A549 treated with AZD9567 at 1 μM for 4 hours (cell line): ENCODE data around the gene RBM23. TPM values are rescaled to one million over a fixed set of nuclear protein-coding genes. Genes with fewer than 3 reads are reported as not detected.

Experiments used
- total RNA-seq: library from RNA; stranded (reverse); fragments of 200-300 nt; extraction: Qiagen RNA extraction; gene quantifications from 5 replicates; pipeline ENCODE4 v1.2.3, GENCODE V29; 2022; ENCODE audit not compliant: insufficient read depth

RBM23 gene
- 53.8 to 65.0 TPM (median 56.4 TPM) in 5 replicates for total RNA-seq

DNA sequence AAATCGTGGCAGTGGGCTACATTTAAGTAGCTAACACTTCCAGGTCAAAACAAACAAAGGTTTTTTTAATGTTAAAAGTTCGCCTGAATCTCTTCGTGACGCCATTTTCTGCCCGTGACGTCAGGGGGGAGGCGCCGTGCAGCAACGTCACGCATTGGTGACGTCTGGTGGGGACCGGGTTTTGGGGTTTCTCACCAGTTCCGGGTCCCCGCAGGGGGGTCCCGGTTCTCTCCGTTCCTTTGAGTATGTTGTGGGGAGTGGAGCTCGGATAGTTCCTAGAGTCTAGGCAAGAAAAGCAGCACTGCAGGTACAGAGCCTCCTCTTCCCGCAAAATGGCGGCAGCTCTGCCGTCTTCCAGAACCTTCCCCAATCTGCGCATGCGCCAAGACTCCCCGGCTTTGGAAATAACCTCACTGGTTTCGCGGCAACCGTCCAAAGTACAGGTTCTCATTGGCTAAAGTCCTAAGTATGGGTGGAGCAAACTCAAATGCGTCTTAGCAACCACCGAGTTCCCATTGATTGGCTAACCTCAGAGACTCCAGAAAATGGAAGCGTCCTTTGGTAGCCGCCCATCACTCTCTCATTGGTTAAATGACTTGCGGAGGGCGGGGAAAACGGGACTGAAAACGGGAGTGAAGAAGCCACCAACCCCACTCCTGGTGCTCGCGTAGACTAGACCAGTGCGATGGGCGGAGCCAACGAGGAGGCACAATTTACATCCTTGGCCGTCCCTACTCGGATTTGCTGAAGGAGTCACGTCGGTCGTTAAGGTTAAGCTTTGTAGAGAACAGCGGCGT lies at the start of gene RBM23:
Gene RBM23, minus strand, starts transcription at position 346 of the 797 bp plus-strand sequence.

DNA sequence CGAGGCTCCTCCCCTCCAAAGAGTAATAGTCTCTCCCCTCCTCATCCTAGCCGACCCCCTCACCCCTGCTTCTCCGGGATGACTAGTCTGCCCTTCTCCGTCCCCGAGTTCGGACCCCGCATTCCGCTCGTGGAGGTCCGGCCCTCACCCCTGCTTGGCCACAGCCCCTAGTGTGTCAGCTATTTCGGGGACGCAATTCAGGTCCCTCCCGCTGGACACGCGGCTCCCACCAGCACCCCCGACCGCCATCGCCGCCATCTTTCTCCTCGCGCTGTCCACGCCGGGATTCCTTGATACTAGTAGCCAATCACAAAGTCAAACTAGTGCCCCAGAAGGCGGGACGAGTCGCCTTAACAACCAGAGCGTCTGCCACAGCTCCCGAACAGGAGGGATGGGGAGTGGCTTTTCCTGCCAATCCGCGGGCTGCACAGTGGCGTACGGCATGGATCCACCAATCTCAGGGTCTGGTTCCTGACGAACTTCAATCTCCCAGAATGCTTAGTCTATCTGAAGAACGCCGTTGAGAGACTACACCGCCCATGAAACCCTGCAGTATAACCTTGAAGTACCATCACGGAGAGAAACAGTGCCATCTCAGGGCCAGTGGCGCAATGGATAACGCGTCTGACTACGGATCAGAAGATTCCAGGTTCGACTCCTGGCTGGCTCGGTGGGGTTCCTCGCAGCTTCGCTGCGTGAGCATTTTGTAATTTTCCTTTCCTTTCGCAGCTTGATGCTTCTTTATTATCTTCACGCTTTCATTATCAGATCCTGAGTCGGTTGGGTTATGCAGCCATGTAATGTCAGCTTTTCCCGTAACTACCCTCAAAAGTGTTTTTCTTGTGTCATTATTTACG lies 10.4 kb upstream of the RBM23 start, which contains the start of gene PRMT5:
Gene PRMT5, minus strand, starts transcription at position 273 of the 857 bp plus-strand sequence. Its CDS starts 15 bp downstream, at position 258.

DNA sequence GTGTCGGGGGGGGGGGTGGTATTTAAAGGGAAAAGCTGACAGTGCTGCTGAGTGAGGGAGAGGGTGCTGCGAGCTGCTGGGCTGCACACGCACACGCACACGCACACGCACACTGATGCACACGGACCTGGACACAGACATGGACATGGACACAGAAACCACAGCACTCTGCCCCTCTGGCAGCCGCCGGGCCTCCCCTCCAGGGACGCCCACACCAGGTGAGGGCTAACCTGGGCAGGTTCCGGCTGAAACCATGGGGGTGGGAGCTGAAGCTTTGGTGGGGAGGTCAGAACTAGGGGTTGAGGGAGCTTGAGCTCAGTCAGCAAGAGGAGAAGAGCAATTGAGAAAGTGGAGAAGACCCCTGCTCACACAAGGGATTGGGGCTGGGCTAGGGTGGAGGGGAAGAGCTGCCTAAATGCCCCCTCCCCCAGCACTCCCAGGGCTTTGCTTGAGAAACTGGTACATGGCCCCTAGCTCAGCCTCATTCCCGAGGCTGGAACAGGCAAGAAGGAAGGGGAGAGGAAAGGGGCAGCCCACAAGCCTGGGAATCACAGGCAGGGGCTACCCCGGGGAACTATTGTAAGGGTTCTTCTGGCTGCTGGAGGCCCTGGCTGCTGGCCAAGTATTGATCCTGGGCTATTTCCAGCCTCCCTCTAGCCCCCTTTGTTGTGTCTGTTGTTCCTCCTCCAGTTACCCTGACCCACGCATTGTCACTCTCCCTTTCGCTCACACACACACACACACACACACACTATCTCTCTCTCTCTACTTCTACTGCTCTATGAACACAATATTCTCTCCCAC lies 35.6 kb downstream of the RBM23 start, which contains the start of gene REM2:
Gene REM2, plus strand, starts transcription at position 50 of the 804 bp plus-strand sequence. Its CDS starts 66 bp downstream, at position 116.

DNA sequence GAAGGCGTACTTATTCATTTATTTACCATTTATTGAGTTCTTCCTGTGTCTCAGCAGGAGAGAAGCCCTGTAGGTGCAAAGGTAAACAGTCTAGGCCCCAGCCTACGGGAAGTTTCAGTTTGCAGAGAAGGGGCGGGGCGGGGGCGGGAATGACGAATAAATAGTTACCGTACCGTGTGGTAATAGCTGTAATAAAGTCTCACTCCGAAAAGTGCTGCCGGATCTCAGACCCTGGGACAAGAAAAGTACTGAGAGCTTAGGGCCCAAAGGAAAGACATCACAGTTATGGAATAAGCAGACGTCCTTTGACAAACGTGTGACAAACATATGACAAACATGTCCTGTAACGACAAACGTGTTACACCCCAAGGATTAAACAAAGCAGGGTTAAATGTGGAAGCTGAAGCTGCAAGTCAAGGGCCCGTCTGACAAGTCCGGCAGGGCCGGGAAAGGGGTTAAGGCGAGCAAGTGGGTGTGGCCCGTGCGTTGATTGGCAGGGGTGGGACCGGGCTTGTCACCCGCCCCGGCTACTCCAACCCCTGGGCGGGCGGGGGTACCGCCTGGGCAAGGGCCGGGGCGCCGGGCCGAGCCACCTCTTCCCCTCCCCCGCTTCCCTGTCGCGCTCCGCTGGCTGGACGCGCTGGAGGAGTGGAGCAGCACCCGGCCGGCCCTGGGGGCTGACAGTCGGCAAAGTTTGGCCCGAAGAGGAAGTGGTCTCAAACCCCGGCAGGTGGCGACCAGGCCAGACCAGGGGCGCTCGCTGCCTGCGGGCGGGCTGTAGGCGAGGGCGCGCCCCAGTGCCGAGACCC lies 47.5 kb downstream of the RBM23 start, which contains the start of gene LRP10:
Gene LRP10, plus strand, starts transcription at position 517 of the 809 bp plus-strand sequence. CDS start 564 bp downstream, outside the sequence.

Other genes starting within 250 kb of the RBM23 start
- gene OXA1L, start 152.5 kb downstream of the RBM23 start, total RNA-seq = 154 to 171 TPM (median 163 TPM) in 5 replicates
- 14.2 to 22.2 TPM (median 16.1 TPM) in 5 replicates for gene SLC7A7, start 103.7 kb downstream of the RBM23 start, total RNA-seq
- 147 to 222 TPM (median 208 TPM) in 5 replicates for gene MRPL52, start 89.3 kb downstream of the RBM23 start, total RNA-seq
- 0.51 to 0.87 TPM (median 0.69 TPM) in 5 replicates for gene MMP14, start 82.6 kb downstream of the RBM23 start, total RNA-seq
- 71.5 to 77.3 TPM (median 74.0 TPM) in 5 replicates for gene LRP10, start 47.4 kb downstream of the RBM23 start, total RNA-seq
- 0.17 to 0.37 TPM (median 0.29 TPM) in 4 of 5 replicates, not detected in the other for gene REM2, start 35.9 kb downstream of the RBM23 start, total RNA-seq
- 97.5 to 108 TPM (median 103 TPM) in 5 replicates for gene PRMT5, start 10.2 kb upstream of the RBM23 start, total RNA-seq
- 32.8 to 41.1 TPM (median 35.9 TPM) in 5 replicates for gene HAUS4, start 37.9 kb upstream of the RBM23 start, total RNA-seq
- gene AJUBA, start 63.4 kb upstream of the RBM23 start, total RNA-seq = 28.6 to 36.0 TPM (median 32.8 TPM) in 5 replicates
- 2.6 to 4.9 TPM (median 3.2 TPM) in 5 replicates for gene C14orf93, start 91.0 kb upstream of the RBM23 start, total RNA-seq
- gene PSMB5, start 115.8 kb upstream of the RBM23 start, total RNA-seq = 245 to 331 TPM (median 307 TPM) in 5 replicates
- not detected in 5 replicates for gene PSMB11, start 123.1 kb upstream of the RBM23 start, total RNA-seq
- 3.1 to 5.1 TPM (median 5.0 TPM) in 5 replicates for gene CDH24, start 138.4 kb upstream of the RBM23 start, total RNA-seq
- gene ACIN1, start 176.0 kb upstream of the RBM23 start, total RNA-seq = 94.3 to 100 TPM (median 97.3 TPM) in 5 replicates
- gene C14orf119, start 176.4 kb upstream of the RBM23 start, total RNA-seq = 82.9 to 104 TPM (median 100 TPM) in 5 replicates
- not detected in 5 replicates for gene CIROP, start 185.8 kb upstream of the RBM23 start, total RNA-seq
- gene CEBPE, start 200.1 kb upstream of the RBM23 start, total RNA-seq = 0.05 TPM in 1 of 5 replicates, not detected in the others